ENCODE data around the gene BORCS5.
A peak's percentile ranks its signal among the peaks of the same experiment; 100 is the strongest.
"Not testable (repeated sequence)": the region's sequence is repeated elsewhere in the genome, so short reads cannot be mapped to it uniquely, and the experiment has no call there.

The BORCS5 gene

DNA sequence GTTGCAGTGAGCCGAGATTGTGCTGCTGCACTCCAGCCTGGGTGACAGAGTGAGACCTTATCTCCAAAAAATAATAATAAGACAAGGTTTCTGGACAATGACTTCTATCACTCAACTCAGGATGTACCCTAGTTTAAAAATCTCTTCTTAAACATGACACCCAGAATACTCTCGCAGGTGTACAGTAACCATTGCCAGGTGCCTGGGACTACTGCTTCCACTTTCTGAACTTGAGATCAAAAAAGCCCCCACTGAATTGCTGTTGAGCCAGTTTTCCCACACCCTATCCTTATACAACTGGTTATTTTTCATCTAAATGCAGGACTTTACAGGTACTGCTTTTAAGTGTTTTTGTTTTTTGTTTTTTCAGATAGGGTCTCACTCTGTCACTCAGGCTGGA lies 36.3 kb downstream of the BORCS5 start:
- Mint-ChIP-seq H3K9me3 (no peaks in the 10 kb centered on the region), H3K27me3 (ENCODE audit: low read depth) (no peaks in the 10 kb centered on the region), H3K36me3 (ENCODE audit: low read depth) (peaks cover 23% of the 10 kb centered on the region), H3K4me3 (no peak overlapping the region), H3K4me1 (ENCODE audit: low read depth) (peaks cover 28% of the 10 kb centered on the region), H3K27ac (no peak overlapping the region)
- no peak for DNase-seq (ENCODE audit: low spot score)

DNA sequence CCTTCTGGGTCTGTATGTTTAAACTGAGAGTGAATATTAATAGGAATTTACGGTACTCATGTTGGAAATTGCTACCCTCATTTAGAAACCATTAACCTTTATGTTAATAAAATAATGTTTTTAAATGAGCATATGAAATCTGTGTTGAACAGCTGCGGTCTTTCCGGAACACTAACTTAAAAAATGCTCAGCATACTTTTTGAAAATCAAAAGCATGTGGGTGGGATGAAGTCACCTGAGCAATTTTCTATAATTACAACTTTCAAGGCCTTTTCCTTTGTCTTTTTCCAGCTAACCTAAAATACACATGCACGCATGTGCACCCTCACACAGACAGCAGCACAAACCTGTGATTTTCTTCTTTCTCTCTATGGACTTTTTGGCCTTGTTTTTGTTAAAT lies 39.8 kb downstream of the BORCS5 start:
- Mint-ChIP-seq H3K27ac (no peak overlapping the region), H3K36me3 (ENCODE audit: low read depth) (peaks cover 16% of the 10 kb centered on the region), H3K9me3 (peaks cover 8% of the 10 kb centered on the region), H3K27me3 (ENCODE audit: low read depth) (no peaks in the 10 kb centered on the region), H3K4me1 (ENCODE audit: low read depth) (peaks cover 24% of the 10 kb centered on the region), H3K4me3 (no peak overlapping the region)
- no peak for DNase-seq (ENCODE audit: low spot score)

DNA sequence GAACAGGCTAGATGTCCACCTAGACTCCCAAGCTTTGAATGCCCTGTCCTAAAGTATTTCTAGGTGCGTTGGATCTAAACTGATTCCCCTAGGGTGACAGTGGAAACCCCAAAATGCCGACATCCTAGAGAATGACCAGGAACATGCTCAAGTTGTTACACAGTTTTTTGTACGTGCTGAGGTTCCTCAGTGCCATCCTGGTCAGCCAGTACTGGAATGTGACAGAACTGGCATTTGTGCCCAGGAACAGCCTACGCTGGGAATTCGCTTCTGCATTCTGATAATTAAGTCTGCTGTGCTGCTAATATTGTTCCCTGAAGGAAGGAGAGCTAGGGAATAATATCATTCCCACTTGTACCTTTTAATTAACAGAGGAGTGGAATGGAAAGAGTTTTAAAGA lies 40.3 kb downstream of the BORCS5 start:
- Mint-ChIP-seq H3K9me3 (peaks cover 8% of the 10 kb centered on the region), H3K4me1 (ENCODE audit: low read depth) (peaks cover 24% of the 10 kb centered on the region), H3K27ac (no peak overlapping the region), H3K36me3 (ENCODE audit: low read depth) (peaks cover 19% of the 10 kb centered on the region), H3K4me3 (no peak overlapping the region), H3K27me3 (ENCODE audit: low read depth) (no peaks in the 10 kb centered on the region)
- no peak for DNase-seq (ENCODE audit: low spot score)

DNA sequence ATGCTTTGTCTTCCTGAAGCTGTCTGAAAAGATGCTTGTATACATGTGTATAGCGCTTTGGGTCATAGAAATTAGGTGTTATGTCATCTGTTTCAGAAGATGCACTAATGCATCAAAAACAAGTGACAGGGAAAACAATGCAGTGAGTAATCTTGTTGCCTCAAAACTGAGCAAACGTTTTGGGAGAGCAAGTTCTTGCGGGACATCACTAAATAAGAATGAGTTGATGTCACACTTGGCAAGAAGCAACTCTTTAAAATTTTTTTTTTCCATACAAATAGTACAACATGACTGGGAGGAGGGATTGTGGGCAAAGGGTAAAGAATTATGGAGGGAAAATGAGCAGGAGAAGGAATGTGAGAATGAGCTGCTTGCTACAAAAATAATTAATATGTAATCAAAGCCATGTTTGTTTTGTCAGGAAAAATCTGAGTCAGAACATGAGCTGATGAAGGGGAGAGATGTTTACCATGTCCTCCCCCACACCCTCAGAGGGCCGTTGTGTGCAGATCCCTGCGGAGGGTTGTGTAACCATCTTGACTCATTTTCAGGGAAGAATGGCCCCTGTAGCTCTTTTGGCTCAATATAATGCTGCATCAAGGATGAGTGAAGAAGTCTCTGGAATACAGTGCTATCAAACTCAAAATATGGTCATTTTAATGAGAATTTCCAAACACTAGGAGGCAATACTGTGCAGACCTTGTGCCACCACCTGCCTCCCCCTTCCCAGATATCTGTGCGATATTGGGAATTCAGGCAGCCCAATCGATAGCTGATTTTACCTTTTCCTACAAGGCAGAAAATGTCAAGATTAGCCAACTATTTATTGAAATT lies 41.4 kb downstream of the BORCS5 start:
- Mint-ChIP-seq H3K4me1 (ENCODE audit: low read depth) (peaks cover 25% of the 10 kb centered on the region), H3K4me3 (no peak overlapping the region)

DNA sequence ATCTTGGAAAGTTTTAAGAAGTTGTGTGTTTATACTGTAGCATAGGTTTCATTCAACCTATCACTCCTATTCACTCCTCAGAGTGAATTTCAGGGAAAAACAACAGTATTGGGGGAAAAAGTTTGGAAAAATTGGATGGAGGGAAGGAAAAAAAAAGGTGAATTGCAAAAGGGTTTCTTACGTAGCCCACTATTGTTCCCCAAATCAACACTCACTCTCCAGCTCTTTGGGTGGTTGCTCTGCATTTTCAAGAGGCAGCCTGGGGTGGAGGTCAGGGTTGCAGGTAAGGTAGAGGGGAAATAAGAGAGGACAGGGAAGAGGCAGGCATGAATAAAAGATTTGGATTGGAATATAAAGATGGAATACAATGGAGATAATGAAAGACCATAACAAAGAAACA lies 42.3 kb downstream of the BORCS5 start:
- H3K27ac Mint-ChIP-seq = no peak overlapping the region
- H3K27me3 Mint-ChIP-seq (ENCODE audit: low read depth) = no peaks in the 10 kb centered on the region
- peaks cover 19% of the 10 kb centered on the region for H3K36me3 Mint-ChIP-seq (ENCODE audit: low read depth)
- DNase-seq (ENCODE audit: low spot score) = no peak
- H3K9me3 Mint-ChIP-seq = peaks cover 8% of the 10 kb centered on the region
- H3K4me3 Mint-ChIP-seq = no peak overlapping the region
- peaks cover 32% of the 10 kb centered on the region for H3K4me1 Mint-ChIP-seq (ENCODE audit: low read depth)

More for the DNA sequence above, 41.4 kb downstream of the BORCS5 start:
- peaks cover 19% of the 10 kb centered on the region for H3K36me3 Mint-ChIP-seq (ENCODE audit: low read depth)
- peaks cover 8% of the 10 kb centered on the region for H3K9me3 Mint-ChIP-seq
- H3K27me3 Mint-ChIP-seq (ENCODE audit: low read depth) = no peaks in the 10 kb centered on the region
- DNase-seq (ENCODE audit: low spot score) = no peak
- peak overlapping the region; percentile 20 for H3K27ac Mint-ChIP-seq

DNA sequence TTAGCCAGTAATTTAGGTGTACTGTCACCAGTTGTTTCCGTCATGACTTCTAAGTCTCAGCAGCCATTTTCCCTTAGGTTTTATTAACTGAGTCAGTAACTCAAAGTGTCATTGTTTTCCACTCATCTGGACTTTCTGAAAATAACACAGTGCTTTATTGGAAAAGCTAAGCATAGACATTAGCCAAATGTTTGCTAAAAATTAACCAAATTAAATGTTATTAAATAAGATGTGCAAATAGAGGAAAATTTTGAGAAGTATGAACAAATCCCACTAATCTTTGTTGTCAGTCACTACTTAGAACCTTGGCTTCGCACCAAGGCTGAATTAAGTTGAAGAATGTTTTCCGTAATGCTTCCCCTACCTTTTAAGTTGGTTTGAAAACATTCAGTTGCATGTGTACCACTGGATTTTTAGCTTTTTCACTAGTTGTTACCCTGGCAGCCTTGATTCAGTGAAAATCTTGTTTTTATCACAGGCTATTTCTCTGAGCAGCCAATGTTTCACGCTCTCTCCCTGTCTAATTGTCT lies 43.0 kb downstream of the BORCS5 start:
- H3K9me3 Mint-ChIP-seq = peaks cover 8% of the 10 kb centered on the region
- H3K27ac Mint-ChIP-seq = no peak overlapping the region
- DNase-seq (ENCODE audit: low spot score) = no peak
- no peaks in the 10 kb centered on the region for H3K27me3 Mint-ChIP-seq (ENCODE audit: low read depth)
- H3K4me1 Mint-ChIP-seq (ENCODE audit: low read depth) = peaks cover 35% of the 10 kb centered on the region
- peaks cover 18% of the 10 kb centered on the region for H3K36me3 Mint-ChIP-seq (ENCODE audit: low read depth)
- no peak overlapping the region for H3K4me3 Mint-ChIP-seq

DNA sequence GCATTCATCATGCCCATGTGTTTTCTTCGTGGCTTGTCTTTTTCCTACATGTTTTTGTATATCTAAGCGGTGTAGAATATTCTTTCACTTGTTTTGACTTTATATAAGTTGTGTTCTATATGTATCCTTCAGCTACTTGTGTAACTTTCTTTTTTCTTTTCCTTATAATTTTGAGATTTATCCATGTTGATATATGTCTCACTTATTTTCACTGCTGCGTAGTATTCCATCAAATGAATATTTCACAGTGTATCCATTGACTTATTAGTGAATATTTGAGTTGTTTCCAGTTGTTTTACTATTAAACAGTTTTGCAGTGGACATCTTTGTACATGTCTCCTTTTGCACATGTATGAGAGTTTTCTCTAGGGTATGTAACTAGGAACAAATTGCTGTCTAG lies 43.9 kb downstream of the BORCS5 start:
- Mint-ChIP-seq H3K4me1 (ENCODE audit: low read depth) (peaks cover 38% of the 10 kb centered on the region), H3K9me3 (peaks cover 8% of the 10 kb centered on the region), H3K4me3 (no peak overlapping the region), H3K27ac (peak overlapping the region; percentile 28), H3K36me3 (ENCODE audit: low read depth) (peaks cover 16% of the 10 kb centered on the region), H3K27me3 (ENCODE audit: low read depth) (no peaks in the 10 kb centered on the region)
- DNase-seq (ENCODE audit: low spot score) = no peak

DNA sequence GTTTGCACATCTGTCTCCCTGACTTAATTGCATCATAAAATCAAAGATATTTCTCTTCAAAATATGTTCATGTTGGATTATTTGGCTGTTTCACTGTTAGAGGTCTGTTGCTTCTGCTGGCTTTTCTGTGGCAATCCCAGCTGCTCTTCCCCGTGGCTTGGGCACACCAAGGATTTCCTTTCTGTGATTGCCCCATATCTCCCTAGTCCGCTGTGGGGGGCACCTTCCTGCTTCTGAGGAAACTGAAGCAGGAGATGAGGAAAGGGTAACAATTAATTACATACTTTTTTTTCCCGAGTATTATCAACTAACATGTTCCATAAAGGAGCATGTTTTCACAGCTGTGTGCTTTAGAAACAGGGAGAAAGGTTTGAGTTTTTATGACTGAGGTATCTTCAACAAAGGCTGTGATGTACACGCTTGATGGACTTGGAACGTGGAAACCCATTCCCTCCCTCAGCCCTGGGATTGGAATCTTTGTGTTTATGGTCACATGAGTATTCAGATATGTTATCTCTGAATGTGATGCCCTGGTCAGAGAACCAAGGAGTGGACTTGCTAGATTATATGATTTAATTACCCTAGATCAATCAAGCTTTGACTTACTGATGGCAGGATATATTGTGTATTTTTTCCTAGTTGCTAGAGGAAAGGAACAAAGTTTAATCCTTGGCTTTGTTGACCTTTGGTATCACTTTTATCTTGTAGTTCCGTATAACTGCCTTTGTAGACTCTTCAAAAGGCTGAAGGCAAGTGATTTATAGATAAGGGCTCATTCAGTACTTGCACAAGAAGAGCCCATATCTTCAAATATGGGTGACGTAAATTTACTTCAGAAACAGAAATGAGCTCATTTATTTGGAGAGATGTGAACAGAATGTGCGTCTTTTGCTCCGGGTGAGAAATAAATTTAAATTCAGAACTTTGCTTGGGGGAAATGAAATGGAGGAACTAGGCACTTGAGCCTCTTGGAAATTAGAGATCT lies 46.7 kb downstream of the BORCS5 start:
- peaks cover 47% of the 10 kb centered on the region for H3K4me1 Mint-ChIP-seq (ENCODE audit: low read depth)
- peaks cover 28% of the 10 kb centered on the region for H3K36me3 Mint-ChIP-seq (ENCODE audit: low read depth)
- H3K4me3 Mint-ChIP-seq = peak overlapping the region; percentile 41
- no peaks in the 10 kb centered on the region for H3K27me3 Mint-ChIP-seq (ENCODE audit: low read depth)
- peaks cover 8% of the 10 kb centered on the region for H3K9me3 Mint-ChIP-seq
- H3K27ac Mint-ChIP-seq = peak overlapping the region; percentile 78
- DNase-seq (ENCODE audit: low spot score) = no peak

DNA sequence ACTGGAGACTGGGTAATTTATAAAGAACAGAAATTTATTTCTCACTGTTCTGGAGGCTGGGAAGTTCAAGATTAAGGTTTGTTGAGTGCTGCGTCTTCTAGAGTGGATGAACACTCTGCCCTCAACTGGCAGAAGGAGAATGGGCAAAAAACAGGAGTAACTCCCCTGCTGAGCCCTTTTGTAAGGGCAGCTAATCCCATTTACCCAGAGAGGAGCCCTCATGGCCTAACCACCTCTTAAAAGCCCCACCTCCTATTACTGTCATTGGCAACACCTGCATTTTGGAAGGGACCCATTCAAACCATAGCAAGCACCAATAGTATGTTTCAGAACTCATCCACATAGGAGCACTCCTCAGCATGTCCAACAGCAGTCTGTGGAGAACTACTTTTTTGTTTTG lies 47.4 kb downstream of the BORCS5 start:
- H3K4me1 Mint-ChIP-seq (ENCODE audit: low read depth) = peaks cover 48% of the 10 kb centered on the region
- no peak for DNase-seq (ENCODE audit: low spot score)
- H3K4me3 Mint-ChIP-seq = peak overlapping the region; percentile 41
- peak overlapping the region; percentile 78 for H3K27ac Mint-ChIP-seq
- H3K36me3 Mint-ChIP-seq (ENCODE audit: low read depth) = peaks cover 32% of the 10 kb centered on the region
- no peaks in the 10 kb centered on the region for H3K27me3 Mint-ChIP-seq (ENCODE audit: low read depth)
- peaks cover 8% of the 10 kb centered on the region for H3K9me3 Mint-ChIP-seq

DNA sequence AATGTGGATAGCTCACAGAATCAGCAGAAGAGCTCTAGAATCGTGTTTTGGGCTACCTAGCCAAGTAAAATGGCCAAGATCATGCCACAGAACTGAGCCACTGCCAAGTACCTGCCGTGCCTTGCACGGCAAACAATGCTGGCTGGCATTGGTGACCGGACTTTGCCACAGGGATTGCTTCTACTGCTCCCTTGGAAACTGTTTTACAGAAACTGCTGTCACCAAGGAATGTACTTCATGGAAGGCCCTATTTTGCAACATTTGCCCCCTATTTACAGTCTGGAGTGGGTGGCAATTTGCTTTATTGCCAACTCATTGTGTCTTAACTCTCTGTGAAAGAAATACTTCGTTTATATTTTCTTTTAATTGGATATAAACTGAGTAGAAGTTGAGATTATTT lies 49.0 kb downstream of the BORCS5 start:
- Mint-ChIP-seq H3K27ac (no peak overlapping the region), H3K4me1 (ENCODE audit: low read depth) (peaks cover 45% of the 10 kb centered on the region), H3K27me3 (ENCODE audit: low read depth) (no peaks in the 10 kb centered on the region), H3K4me3 (no peak overlapping the region), H3K9me3 (peaks cover 6% of the 10 kb centered on the region), H3K36me3 (ENCODE audit: low read depth) (peaks cover 32% of the 10 kb centered on the region)
- DNase-seq (ENCODE audit: low spot score) = no peak

DNA sequence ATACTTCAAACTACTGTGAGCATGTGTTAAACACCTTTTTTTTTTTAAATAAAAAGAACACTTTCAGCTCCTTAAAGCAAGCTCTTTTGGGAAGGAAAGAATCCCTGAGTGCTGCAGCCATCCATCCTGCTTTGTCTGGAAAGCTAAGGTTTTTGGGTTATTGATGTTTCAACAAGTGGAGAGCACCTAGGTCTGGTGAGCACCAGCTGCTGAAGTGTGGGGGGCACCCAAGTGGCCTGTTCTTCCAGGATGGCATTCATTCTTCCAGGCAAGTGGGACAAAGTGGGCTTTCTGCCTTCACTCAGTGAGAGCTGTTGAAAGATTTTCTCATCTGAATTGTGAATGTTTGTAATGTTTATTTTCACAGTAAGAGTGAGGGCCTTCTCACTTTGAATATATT lies 49.9 kb downstream of the BORCS5 start:
- DNase-seq (ENCODE audit: low spot score) = no peak
- H3K9me3 Mint-ChIP-seq = peaks cover 3% of the 10 kb centered on the region
- peaks cover 36% of the 10 kb centered on the region for H3K36me3 Mint-ChIP-seq (ENCODE audit: low read depth)
- no peaks in the 10 kb centered on the region for H3K27me3 Mint-ChIP-seq (ENCODE audit: low read depth)
- H3K4me3 Mint-ChIP-seq = no peak overlapping the region
- peaks cover 47% of the 10 kb centered on the region for H3K4me1 Mint-ChIP-seq (ENCODE audit: low read depth)
- no peak overlapping the region for H3K27ac Mint-ChIP-seq

DNA sequence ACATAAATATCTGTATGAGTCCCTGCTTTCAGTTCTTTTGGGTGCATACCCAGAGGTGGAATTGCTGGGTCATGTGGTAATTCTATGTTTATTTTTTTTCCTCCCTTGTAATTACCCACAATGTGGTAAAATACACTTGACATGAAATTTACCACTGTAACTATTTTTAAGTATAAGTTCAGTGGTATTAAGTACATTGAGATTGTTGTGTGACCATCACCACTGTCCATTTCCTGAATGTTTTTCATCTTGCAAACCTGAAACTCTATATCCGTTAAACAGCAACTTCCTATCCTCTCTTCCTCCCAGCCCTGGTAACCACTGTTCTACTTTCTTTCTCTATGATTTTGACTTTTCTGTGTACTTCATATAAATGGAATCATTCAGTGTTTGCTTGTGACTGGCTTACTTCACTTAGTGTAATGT lies 51.4 kb downstream of the BORCS5 start:
- Mint-ChIP-seq H3K27ac (peak overlapping the region; percentile 59), H3K27me3 (ENCODE audit: low read depth) (no peaks in the 10 kb centered on the region), H3K9me3 (peaks cover 3% of the 10 kb centered on the region), H3K4me1 (ENCODE audit: low read depth) (peaks cover 46% of the 10 kb centered on the region), H3K4me3 (peak overlapping the region; percentile 1), H3K36me3 (ENCODE audit: low read depth) (peaks cover 41% of the 10 kb centered on the region)
- no peak for DNase-seq (ENCODE audit: low spot score)

DNA sequence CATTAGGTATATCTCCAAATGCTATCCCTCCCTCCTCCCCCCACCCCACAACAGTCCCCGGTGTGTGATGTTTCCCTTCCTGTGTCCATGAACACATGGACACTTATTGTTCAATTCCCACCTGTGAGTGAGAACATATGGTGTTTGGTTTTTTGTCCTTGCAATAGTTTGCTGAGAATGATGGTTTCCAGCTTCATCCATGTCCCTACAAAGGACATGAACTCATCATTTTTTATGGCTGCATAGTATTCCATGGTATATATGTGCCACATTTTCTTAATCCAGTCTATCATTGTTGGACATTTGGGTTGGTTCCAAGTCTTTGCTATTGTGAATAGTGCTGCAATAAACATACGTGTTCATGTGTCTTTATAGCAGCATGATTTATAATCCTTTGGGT lies 52.5 kb downstream of the BORCS5 start:
- DNase-seq (ENCODE audit: low spot score); H3K27me3 Mint-ChIP-seq (ENCODE audit: low read depth); H3K4me3 Mint-ChIP-seq; H3K9me3 Mint-ChIP-seq: not testable (repeated sequence)
- H3K36me3 Mint-ChIP-seq (ENCODE audit: low read depth) = peaks cover 41% of the 10 kb centered on the region
- peak overlapping the region; percentile 67 for H3K27ac Mint-ChIP-seq
- H3K4me1 Mint-ChIP-seq (ENCODE audit: low read depth) = peaks cover 35% of the 10 kb centered on the region

DNA sequence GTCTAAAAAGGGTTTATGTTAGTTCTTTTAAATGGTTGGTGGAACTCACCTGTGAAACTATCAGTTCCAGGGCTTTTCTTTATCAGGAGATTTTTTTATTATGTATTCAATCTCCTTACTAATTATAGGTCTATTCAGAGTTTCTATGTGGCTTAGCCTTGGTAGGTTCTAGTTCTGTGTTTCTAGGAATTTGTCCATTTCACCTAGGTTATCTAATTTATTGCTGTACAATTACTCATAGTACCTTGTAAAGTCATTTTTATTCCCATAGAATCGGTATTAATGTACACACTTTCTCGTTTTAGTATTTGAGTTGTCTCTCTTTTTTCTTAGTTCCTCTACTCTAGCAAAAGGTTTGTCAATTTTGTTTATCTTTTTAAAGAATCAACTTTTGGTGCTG lies 59.0 kb downstream of the BORCS5 start:
- Mint-ChIP-seq H3K9me3 (peaks cover 19% of the 10 kb centered on the region), H3K27ac (peak overlapping the region; percentile 38), H3K4me1 (ENCODE audit: low read depth) (peaks cover 25% of the 10 kb centered on the region), H3K4me3 (no peak overlapping the region), H3K36me3 (ENCODE audit: low read depth) (peaks cover 43% of the 10 kb centered on the region), H3K27me3 (ENCODE audit: low read depth) (no peaks in the 10 kb centered on the region)
- no peak for DNase-seq (ENCODE audit: low spot score)
